Glutamatergic neuron (in vitro differentiated cells): Measurements from ENCODE around the gene TSR1. TPM values are rescaled to one million over a fixed set of nuclear protein-coding genes. Genes with fewer than 3 reads are reported as not detected.

Experiments used
- DNase-seq: peaks from one replicate; pipeline ENCODE4 v3.0.0; 2022
- H3K27ac Mint-ChIP-seq: one replicate; pipeline ENCODE4 v1.8.0; 2020; ENCODE audit warnings: mild to moderate bottlenecking, mixed read lengths, inconsistent platforms; ENCODE audit not compliant: unreplicated experiment
- H3K27me3 Mint-ChIP-seq: one replicate; pipeline ENCODE4 v1.8.0; 2020; ENCODE audit warnings: mild to moderate bottlenecking, moderate library complexity, mixed read lengths, inconsistent platforms; ENCODE audit not compliant: unreplicated experiment
- H3K36me3 Mint-ChIP-seq: one replicate; pipeline ENCODE4 v1.8.0; 2020; ENCODE audit warnings: mild to moderate bottlenecking, mixed read lengths, inconsistent platforms; ENCODE audit not compliant: unreplicated experiment
- H3K4me1 Mint-ChIP-seq: one replicate; pipeline ENCODE4 v1.8.0; 2020; ENCODE audit warnings: mild to moderate bottlenecking, low read depth, mixed read lengths, inconsistent platforms; ENCODE audit not compliant: unreplicated experiment
- H3K4me3 Mint-ChIP-seq: one replicate; pipeline ENCODE4 v1.8.0; 2020; ENCODE audit warnings: mild to moderate bottlenecking, mixed read lengths, inconsistent platforms; ENCODE audit not compliant: unreplicated experiment
- H3K9me3 Mint-ChIP-seq: one replicate; pipeline ENCODE4 v1.8.0; 2020; ENCODE audit warnings: mild to moderate bottlenecking, moderate library complexity, mixed read lengths, inconsistent platforms; ENCODE audit not compliant: unreplicated experiment
- total RNA-seq: library from RNA; stranded (reverse); fragmentation: NEBNext Ultra II Directional; extraction: Animal tissue kit (Norgen Biotek cat#: 25700); gene quantifications from one replicate; pipeline ENCODE4 v1.2.1, GENCODE V29; 2021; ENCODE audit not compliant: unreplicated experiment
- TF ChIP-seq, protein P1 (sequence below): fragments of 200-600 bp; sonication (generic); IDR thresholded peaks from one replicate; pipeline ENCODE4 v1.5.0; 2021; ENCODE audit not compliant: partially characterized antibody, unreplicated experiment

Gene TSR1
- total RNA-seq, 1 donor from 2014 or later: 25.6 TPM

- Mint-ChIP-seq H3K4me3 (no peak overlapping the region), H3K9me3 (peaks cover 3% of the 10 kb centered on the region), H3K27ac (no peak overlapping the region), H3K27me3 (peaks cover 5% of the 10 kb centered on the region), H3K4me1 (peaks cover 4% of the 10 kb centered on the region), H3K36me3 (no peaks in the 10 kb centered on the region)
- TF ChIP-seq, protein P1, sequence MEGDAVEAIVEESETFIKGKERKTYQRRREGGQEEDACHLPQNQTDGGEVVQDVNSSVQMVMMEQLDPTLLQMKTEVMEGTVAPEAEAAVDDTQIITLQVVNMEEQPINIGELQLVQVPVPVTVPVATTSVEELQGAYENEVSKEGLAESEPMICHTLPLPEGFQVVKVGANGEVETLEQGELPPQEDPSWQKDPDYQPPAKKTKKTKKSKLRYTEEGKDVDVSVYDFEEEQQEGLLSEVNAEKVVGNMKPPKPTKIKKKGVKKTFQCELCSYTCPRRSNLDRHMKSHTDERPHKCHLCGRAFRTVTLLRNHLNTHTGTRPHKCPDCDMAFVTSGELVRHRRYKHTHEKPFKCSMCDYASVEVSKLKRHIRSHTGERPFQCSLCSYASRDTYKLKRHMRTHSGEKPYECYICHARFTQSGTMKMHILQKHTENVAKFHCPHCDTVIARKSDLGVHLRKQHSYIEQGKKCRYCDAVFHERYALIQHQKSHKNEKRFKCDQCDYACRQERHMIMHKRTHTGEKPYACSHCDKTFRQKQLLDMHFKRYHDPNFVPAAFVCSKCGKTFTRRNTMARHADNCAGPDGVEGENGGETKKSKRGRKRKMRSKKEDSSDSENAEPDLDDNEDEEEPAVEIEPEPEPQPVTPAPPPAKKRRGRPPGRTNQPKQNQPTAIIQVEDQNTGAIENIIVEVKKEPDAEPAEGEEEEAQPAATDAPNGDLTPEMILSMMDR: no peak
- DNase-seq: peak; percentile 28
Observed at GRCh38 chr17:2361010-2361760, 24.9 kb upstream of the TSR1 start.

- H3K27ac Mint-ChIP-seq: no peak overlapping the region
- TF ChIP-seq, protein P1: no peak
- no peaks in the 10 kb centered on the region for H3K4me1 Mint-ChIP-seq
Observed at GRCh38 chr17:2357931-2358434, 21.7 kb upstream of the TSR1 start.

DNA sequence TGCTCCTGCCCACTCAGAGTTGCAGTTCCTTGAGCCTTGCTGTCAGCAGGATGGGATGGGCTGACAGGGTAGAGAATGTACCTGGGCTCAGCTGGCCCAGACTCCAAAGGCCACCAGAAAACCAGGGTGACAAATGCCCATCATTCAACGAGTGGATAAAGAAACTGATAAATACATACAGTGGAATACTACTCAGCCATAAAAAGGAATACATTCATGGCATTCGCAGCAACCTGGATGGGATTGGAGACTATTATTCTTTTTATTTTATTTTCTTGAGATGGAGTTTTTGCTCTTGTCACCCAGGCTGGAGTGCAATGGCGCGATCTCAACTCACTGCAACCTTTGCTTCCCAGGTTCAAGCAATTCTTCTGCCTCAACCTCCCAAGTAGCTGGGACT, 21.0 kb upstream of the TSR1 start:
- TF ChIP-seq, protein P1: no peak
- no peak for DNase-seq
- H3K4me3 Mint-ChIP-seq: no peak overlapping the region
- no peak overlapping the region for H3K27ac Mint-ChIP-seq
- peaks cover 3% of the 10 kb centered on the region for H3K9me3 Mint-ChIP-seq
- no peaks in the 10 kb centered on the region for H3K4me1 Mint-ChIP-seq
- no peaks in the 10 kb centered on the region for H3K27me3 Mint-ChIP-seq
- no peaks in the 10 kb centered on the region for H3K36me3 Mint-ChIP-seq

More at GRCh38 chr17:2357931-2358434, 21.7 kb upstream of the TSR1 start:
- peaks cover 1% of the 10 kb centered on the region for H3K27me3 Mint-ChIP-seq
- peaks cover 3% of the 10 kb centered on the region for H3K9me3 Mint-ChIP-seq
- DNase-seq: no peak
- no peak overlapping the region for H3K4me3 Mint-ChIP-seq
- H3K36me3 Mint-ChIP-seq: no peaks in the 10 kb centered on the region

- Mint-ChIP-seq H3K4me1 (no peaks in the 10 kb centered on the region), H3K27ac (no peak overlapping the region), H3K4me3 (no peak overlapping the region), H3K9me3 (peaks cover 3% of the 10 kb centered on the region), H3K27me3 (no peaks in the 10 kb centered on the region), H3K36me3 (no peaks in the 10 kb centered on the region)
- TF ChIP-seq, protein P1: no peak
- DNase-seq: no peak
Observed at GRCh38 chr17:2354311-2354710, 18.1 kb upstream of the TSR1 start.

DNA sequence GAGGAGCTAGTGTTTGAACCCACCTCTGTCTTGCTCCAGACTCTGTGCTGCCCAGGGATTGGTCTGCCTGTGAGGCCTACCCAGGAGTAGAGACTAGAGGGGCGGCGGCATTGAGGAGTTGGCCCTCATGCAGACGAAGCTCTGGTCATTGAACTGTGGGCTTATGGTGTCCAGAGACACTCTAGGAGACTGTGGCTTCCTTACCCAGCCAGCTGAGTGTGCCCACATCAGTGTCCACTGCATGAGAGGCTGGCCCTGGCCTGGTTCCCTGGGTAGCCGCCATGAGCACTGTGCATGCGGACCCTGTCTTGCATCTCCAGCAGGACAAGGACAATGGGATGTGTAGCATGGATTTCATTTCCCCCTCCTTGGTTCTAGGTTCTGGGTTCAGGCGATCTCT, 15.0 kb upstream of the TSR1 start:
- H3K4me3 Mint-ChIP-seq: no peak overlapping the region
- H3K27ac Mint-ChIP-seq: no peak overlapping the region
- peaks cover 11% of the 10 kb centered on the region for H3K4me1 Mint-ChIP-seq
- no peaks in the 10 kb centered on the region for H3K36me3 Mint-ChIP-seq
- TF ChIP-seq, protein P1: no peak
- no peak for DNase-seq
- H3K9me3 Mint-ChIP-seq: no peaks in the 10 kb centered on the region
- no peaks in the 10 kb centered on the region for H3K27me3 Mint-ChIP-seq
